ENCODE data around the gene TMEM150B.
A peak's percentile ranks its signal among the peaks of the same experiment; 100 is the strongest.

The TMEM150B gene

DNA sequence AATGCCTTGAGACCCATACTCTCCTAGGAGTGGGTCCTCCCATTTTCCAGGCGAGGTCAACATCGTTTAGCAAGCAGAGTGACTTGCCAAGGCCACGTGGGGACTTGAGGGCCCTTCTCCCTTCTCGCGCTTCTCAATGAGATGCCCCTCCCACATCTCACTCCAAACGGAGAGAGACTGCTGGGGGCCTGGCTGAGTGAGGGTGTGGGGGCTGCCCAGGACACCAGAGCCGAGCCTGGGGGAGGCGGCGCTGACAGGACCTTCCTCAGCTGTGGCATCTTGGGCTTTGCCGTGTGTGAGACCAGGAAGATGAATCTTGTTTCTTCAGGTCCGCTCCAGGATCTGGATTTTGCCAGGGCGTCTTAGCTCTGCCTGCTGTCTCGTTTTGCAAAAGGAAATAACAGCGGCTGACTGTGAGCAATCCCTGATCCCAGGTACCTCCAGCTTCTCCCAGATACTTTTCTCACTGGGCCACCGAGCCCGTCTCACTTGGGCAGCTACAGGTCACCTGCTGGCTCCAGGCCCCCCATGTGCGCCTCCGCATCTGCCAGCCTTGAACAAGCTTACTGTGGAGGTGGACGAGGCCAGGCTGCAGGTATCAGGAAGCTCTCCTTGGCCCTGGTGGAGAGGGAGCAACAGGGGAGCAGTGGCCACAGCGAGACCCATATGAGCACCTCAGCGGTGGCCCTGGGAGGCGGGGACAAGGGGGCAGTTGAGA is 23.3 kb upstream of the TMEM150B start:
- TF ChIP-seq GATA2 (IDR thresholded peaks at IDR 0.05; ENCODE audit: low read depth, low read length) (no peak), GATA3 (IDR thresholded peaks at IDR 0.05; ENCODE audit: low read depth, low read length) (no peak)

DNA sequence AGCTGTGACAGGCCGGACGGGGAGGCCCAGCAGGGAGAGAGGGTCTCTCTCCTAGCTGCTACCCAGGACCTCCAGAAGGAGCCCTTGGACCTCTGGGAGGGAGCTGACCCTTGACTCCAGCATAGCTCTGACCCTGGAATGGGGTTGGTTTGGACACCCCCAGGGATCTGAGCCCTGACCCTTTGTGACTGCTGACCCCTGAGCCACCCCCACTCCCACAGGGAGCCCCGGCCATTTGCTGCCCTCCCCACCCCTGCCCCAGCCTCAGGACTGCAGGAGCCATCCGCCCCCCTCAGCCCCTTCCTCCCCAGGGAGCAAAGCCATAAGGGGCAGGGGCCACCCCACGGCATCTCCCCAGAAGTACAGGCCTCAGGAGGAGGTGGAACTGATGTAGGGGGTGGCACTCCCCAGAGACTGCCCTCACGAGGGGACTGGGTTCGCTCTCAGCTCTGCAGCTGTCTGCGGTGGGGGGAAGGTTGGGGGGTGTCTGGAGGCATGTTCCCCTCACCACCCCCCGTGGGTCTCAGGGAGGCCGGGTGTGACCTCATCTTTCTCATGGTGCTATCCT is 22.4 kb upstream of the TMEM150B start:
- TF ChIP-seq GATA3 (IDR thresholded peaks at IDR 0.05; ENCODE audit: low read depth, low read length) = no peak
- no peak for TF ChIP-seq GATA2 (IDR thresholded peaks at IDR 0.05; ENCODE audit: low read depth, low read length)

DNA sequence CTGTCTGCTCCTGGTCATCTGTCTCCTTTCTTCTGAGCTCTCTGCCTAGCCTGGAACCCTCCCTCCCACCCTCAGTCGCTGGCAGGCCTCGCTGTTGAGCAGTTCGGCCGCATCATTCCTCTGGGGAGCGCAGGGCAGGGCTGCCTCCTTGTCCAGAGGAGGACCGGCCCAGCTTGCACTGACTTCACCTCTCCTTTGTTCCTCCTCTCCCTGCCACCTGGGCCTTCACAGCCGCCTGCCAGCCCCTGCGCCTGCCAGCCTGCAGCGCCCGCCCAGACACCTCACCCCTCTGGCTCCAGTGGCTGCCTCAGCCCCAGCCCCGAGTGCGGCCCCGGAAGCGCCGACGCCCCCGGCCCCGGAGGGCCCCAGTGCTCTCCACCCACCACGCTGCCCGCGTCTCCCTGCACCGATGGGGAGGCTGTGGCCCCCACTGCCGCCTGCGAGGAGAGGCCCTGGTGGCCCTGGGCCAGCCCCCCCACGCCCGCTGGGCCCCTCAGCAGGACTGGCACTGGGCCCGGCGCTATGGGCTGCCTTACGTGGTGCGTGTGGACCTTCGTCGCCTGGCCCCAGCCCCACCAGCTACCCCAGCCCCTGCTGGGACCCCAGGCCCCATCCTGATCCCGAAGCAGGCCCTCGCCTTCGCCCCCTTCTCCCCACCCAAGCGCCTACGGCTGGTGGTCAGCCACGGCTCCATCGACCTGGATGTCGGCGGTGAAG is 21.7 kb upstream of the TMEM150B start:
- TF ChIP-seq GATA2 (IDR thresholded peaks at IDR 0.05; ENCODE audit: low read depth, low read length) (no peak), GATA3 (IDR thresholded peaks at IDR 0.05; ENCODE audit: low read depth, low read length) (no peak)

DNA sequence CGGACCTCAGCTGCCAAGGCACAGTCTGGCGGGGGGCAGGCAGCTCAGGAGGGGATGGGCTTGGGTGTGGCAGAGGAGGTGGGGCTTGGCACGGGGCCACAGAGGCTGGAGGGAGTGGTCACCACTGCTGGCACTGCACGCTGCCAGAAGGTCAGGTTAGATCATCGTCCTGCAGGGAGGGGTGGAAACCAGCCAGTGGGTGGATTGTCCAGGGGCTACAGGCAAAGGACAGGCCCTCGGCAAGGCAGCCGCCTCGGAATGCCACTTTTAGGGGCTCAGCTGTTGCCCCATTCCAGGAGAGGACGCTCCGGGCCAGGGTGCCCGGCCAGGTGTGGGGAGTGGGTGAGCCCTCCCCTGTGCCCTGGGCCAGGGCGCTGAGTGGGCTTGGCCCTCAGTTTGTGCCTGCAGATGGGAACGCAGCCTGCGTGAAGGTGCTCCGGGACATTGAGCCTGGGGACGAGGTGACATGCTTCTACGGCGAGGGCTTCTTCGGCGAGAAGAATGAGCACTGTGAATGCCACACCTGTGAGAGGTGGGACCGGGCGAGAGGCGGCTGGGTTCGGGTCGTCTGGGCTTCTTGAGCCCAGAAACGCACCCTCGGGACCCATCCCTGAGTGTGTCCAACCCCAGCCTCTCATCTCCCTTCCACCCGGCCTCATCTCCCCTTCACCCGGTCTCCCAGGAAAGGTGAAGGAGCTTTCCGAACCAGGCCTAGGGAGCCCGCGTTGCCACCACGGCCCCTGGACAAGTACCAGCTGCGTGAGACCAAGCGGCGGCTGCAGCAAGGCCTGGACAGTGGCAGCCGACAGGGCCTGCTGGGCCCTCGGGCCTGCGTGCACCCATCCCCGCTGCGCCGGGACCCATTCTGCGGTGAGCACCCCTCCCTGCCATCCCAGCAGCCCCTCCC is 20.9 kb upstream of the TMEM150B start:
- TF ChIP-seq GATA2 (IDR thresholded peaks at IDR 0.05; ENCODE audit: low read depth, low read length) = no peak
- no peak for TF ChIP-seq GATA3 (IDR thresholded peaks at IDR 0.05; ENCODE audit: low read depth, low read length)

DNA sequence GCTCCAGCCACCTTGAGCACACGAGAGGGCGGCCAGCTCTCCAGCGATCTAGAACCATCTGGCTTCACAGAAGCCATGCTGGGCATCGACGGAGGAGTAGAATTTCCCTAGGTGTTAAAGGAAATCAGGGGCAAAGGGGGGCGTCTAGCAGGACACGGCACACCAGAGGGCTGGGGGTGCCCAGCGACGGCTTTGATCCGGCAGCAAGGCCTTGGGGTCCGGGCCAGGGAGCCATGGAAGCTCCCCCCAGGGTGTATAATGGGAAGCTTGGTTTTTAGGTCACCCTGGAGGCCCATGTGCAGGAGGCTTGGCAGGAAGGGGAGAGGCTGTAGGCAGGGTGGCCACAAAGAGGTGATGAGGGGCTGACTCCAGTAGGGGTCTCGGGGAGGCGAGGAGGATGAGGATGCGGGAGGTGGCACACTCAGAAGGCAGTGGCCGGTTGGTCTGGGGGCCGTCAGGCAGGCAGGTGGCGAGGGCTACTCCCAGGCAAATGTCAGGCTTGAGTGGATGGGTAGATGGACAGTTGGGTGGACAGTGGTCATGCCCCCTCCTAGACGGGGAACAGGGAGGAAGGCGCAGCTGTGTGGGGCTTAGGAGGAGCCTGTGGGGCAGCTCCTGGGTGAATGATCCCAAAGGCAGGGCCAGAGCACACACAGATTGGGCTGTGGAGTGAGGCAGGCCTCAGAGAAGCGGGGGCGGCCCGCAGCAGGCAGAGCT is 20.1 kb upstream of the TMEM150B start:
- no peak for TF ChIP-seq GATA2 (IDR thresholded peaks at IDR 0.05; ENCODE audit: low read depth, low read length)
- no peak for TF ChIP-seq GATA3 (IDR thresholded peaks at IDR 0.05; ENCODE audit: low read depth, low read length)

DNA sequence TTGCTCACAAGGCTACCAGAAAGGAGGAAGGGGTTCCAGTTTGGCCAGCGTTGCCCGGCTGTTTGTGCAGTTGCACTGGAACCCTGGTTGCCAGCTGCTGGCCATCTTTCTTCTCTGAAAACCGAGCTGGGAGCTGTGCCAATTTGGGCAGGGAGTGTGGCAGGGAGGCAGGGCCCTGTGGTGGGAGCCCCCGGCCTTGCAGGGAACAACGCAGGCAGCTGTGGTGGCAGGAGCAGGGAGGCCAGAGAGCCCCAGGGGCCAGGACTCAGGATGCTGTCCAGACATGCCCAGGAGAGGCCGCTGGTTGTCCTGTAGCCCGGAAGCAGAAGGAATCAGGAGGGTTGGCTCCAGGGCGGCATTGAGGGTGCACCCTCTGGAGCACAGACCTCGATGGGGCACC is 19.3 kb upstream of the TMEM150B start:
- TF ChIP-seq GATA2 (IDR thresholded peaks at IDR 0.05; ENCODE audit: low read depth, low read length) (no peak), GATA3 (IDR thresholded peaks at IDR 0.05; ENCODE audit: low read depth, low read length) (no peak)

DNA sequence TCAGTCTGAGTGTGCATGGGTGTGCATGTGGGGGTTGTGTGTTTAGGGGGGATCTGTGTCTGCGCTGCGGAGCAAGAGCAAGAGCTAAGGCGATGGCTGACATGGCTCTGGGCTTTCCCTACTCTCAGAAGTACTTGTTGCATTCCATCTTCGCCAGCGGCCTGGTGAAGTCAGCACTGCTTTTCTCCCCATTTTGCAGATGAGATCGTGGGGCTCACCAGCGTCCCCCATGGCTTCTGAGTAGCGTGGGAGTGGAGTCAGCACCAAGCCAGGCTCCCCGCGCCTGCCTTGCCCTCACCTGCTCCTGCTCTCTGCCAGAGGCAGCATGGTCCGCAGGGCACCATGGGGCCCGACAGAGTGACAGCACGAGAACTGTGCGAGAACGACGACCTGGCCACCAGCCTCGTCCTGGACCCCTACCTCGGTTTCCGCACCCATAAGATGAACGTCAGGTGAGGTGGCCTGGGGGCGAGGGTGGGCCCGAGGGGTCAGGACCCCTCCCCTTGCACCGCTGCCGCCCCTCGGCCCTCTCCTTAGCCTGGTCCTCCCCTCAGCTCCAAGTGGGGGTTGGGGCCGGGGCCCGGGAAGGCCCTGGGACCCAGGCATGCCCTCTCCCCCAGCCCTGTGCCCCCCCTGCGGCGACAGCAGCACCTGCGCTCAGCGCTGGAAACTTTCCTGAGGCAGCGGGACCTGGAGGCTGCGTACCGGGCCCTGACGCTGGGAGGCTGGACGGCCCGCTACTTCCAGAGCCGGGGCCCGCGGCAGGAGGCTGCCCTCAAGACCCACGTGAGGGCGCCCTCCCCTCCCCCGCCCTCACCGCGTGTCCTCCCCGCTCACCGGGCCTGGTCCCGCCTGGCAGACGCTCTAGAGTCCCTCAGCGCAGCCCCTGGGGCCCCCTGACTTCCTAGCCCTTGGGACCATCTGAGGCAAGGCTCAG is 16.7 kb upstream of the TMEM150B start:
- no peak for TF ChIP-seq GATA2 (IDR thresholded peaks at IDR 0.05; ENCODE audit: low read depth, low read length)
- TF ChIP-seq GATA3 (IDR thresholded peaks at IDR 0.05; ENCODE audit: low read depth, low read length) = no peak

DNA sequence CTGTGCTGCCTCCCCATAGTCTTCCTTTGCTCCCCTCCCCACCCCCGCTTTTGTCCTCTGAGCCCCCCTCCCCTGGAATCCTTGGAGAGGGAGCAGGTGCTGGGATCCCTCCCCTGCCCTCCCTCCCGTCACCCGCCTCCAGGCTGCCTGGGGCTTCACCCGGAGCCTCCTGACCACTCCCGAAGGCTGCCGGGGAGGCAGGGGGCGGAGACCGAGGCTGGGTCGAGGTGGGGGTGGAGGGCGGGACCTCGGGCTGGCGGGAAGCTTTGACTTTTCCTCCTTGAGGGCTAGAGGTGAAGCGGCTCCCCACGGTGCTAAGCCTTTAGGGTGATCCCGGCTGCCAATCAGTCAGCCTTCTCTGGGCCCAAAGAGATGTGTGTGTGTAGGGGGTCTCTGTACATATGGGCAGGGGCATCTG is 16.0 kb upstream of the TMEM150B start:
- TF ChIP-seq GATA2 (IDR thresholded peaks at IDR 0.05; ENCODE audit: low read depth, low read length) (no peak), GATA3 (IDR thresholded peaks at IDR 0.05; ENCODE audit: low read depth, low read length) (no peak)

DNA sequence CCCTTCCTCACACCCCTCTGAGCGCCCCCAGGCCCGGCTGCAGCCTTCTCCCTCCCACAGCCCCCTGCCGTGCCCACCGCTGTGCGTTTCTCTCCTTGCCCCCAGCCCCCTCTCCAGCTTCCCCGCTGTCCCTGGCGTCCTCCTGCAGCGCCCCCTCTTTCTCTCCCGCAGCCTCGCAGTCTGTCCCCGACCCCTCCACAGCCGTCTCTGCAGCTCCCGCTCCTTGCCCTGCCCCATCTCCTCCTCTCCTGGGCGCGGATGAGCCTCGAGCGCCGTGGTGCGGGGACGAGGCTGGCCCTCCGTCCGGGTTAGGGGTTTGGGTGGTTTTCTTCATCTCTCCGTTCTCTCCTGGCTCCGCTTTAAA is 15.6 kb upstream of the TMEM150B start:
- TF ChIP-seq GATA2 (IDR thresholded peaks at IDR 0.05; ENCODE audit: low read depth, low read length) = no peak
- TF ChIP-seq GATA3 (IDR thresholded peaks at IDR 0.05; ENCODE audit: low read depth, low read length) = no peak

DNA sequence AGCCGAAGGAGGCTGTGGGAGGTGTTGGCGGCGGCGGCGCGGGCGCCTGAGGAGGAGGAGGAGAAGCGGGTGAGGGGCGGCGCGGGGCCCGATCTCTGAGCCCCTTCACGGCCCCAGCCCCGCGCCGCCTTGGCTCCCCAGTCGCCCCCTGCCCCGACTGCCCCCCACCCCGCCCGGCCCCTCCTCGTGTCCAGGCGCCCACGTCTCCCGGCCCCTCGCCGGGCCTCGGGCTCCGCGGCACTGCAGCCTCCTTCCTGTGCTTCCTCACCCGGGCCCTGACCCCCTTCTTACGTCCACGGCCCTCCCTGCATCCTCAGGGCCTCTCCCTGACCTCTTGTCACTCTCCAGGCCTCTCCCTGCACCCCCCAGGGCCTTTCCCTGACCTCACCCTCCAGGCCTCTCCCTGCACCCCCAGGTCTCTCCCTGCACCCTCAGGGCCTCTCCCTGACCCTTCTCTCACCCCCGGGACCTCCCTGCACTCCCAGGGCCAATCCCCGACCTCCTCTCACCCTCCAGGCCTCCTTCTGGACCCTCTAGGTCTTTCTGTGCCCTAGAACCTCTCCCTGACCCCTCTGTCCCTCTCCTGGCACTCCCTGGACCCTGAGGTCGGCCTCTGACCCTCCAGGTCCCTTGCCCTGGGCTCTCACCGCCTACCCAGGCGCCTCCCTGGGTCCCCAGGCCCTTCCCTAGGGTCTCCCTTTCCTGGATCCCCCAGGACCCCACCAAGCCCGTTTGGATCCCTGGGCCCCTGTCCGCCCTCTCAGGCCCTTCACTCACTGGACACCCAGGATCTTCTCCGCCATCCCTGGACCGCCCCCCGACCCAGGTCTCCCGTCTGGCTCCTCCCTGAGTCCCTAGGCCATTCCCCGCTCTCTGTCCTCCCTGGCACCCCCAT is 15.0 kb upstream of the TMEM150B start:
- TF ChIP-seq GATA2 (IDR thresholded peaks at IDR 0.05; ENCODE audit: low read depth, low read length) (no peak; the same call in 1 of the 2 replicates), GATA3 (IDR thresholded peaks at IDR 0.05; ENCODE audit: low read depth, low read length) (no peak)

DNA sequence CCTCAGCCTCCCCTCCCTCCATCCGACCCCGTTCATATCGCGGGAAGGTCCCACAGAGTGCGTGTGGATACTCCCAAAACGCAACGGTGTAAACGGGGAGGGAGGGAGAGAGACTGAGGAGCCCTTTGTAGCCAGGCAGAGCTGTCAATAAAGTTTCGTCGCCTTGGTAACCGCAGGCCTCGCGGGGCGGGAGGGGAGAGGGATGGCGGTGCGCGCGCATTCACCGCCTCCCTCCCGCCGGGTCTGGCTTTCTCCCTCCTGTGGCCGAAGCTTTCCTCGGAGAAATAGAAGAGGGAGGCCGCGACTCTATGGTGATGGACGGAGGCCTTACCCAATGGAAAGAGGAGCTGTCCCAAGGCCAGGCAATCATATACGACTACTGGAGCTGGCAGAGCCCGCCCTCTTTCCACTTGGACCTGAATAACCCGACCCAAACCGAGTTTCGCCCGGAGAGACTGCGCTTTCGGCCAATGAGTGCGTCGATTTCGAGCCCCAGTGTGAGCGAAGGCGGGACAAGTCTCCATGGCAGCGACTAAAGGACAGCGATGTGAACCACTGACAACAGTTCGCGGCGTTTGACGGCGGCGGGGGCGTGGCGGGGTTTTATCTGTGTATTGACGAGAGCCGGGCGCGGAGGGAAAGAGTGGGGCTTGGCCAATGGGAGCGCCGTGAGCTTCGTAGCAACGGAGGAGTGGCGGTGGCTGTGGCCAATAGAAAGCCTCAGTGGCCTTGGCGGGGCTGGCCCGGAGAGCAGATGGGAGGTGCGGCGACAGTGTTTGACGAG is 14.2 kb upstream of the TMEM150B start, which contains the start of gene KMT5C:
TSS of gene KMT5C (plus strand) at position 772 of the 784 bp plus-strand sequence. CDS start 2,061 bp downstream, outside the sequence.
- TF ChIP-seq GATA3 (IDR thresholded peaks at IDR 0.05; ENCODE audit: low read depth, low read length) (no peak), GATA2 (IDR thresholded peaks at IDR 0.05; ENCODE audit: low read depth, low read length) (peak; percentile 76)
